HG02642 (cell line): ENCODE measurements around the gene HPS1.

Source experiments
- ATAC-seq: cut with Tn5 transposase; IDR thresholded peaks from one replicate; pipeline ENCODE4 v1.9.1; 2021; ENCODE audit warnings: mild to moderate bottlenecking; ENCODE audit not compliant: unreplicated experiment, poor library complexity

HPS1 gene

DNA sequence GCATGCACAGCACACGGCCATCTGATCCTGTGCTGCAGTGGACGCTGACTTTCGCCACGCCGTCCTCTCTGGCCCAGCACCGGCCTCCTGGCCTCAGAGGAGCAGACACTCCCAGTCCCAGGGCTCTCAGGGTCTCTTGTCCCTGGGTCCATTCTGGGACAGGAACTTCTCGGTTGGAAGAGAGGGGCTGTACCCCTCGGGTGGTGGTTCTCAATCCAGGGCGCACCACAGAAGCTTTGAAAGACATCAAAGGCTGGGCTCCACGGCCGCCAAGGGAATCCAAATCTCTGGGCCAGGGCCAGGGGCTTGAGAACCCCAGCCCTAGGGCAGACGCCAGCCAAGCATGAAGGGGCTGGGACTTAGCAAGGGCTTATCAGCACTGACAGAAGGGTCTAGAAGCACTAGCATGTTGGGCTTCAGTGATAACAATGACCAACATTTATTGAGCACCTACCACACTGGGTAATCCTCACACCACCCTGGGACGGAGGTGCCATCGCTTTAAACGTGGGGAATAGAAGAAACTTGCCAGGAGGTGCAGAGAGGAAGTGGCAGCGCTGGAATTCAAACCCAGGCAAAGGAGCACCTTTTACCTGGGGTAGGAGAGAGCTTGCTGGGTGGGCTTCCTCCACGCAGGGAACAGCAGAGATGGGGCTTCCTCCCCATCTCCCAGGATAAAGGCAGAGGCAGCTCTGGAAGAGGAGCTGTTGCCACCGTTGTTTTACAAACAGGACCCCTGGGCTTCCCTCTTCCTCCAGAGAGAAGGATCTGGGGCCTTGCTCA, 29.9 kb downstream of the HPS1 start:
- ATAC-seq = no peak

DNA sequence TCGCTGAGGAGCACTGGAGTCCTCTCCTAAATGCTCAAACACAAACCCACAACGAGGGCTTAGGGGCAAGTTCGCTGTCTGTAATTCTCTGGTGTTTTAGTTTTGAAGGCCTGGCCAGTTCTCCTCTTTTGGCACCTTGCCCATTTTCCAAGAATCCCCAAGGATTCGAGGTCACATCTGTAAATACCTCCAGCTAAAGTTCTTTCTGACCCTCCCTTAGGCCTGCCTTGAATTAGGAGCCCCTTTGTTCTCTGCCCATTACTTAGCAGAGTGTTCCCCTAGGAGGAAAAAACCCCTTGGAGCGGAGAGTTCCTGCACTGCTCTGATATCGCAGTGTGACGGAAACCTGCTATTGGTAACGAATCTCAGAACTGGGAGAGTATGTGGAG, 31.0 kb downstream of the HPS1 start:
- no peak for ATAC-seq

- peak; percentile 46 for ATAC-seq
Observed at GRCh38 chr10:98414932-98415730, 31.6 kb downstream of the HPS1 start, which contains the start of gene PYROXD2. TSS of gene PYROXD2 (minus strand) at chr10:98415182. CDS start at chr10:98415135, 47 bp downstream.

DNA sequence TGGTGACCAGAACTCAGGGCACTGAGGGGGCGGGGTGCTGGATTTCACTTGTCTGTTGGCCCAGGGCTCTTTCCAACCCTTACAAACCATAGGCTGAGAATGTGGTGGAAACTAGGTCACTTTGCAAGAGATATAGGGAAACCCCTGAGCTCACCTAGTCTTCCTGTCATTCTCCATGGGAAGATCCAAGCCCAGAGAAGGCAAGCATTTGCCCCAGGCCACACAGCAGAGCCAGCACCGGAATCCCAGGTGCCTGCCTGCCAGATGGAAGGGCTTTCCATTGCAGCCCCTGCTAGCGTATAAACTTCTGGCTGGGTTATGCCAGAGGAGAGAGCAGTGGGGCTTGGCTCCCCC, 32.2 kb downstream of the HPS1 start:
- ATAC-seq = no peak

GRCh38 chr10:98411768-98412167, 35.0 kb downstream of the HPS1 start:
- ATAC-seq = no peak

- no peak for ATAC-seq
Observed at GRCh38 chr10:98411166-98411565, 35.6 kb downstream of the HPS1 start.

GRCh38 chr10:98410759-98411158, 36.0 kb downstream of the HPS1 start:
- no peak for ATAC-seq

DNA sequence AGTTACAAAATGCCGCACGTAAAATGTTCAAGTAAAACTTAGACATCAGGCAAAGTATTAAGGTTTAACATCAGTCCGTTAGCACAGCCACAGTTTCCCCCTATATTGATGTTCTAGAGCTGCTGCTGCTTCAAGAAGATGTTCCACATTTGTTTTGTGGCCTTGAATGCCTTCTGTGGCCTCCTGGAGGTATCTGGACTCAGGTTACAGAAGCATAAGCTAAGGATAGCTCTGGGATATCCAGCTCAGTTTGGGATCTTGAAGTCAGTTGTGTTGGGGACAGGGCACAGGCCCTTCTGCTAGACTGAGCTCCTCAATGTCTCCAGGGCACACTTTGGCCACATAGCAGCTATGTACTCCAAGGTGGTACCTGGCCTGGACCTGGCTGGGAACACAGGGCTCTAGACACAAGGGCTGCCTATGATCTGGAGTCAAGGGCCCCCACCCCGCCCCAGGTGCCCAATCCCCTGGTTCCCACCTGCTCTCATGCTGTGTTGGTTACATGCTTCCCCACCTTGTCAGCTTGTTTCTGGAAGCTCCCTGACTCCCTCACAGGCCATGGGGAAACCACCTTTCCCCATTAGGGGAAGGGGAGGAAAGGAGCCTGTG, 36.5 kb downstream of the HPS1 start:
- ATAC-seq = no peak

- no peak for ATAC-seq
Observed at GRCh38 chr10:98408799-98409198, 37.9 kb downstream of the HPS1 start.

DNA sequence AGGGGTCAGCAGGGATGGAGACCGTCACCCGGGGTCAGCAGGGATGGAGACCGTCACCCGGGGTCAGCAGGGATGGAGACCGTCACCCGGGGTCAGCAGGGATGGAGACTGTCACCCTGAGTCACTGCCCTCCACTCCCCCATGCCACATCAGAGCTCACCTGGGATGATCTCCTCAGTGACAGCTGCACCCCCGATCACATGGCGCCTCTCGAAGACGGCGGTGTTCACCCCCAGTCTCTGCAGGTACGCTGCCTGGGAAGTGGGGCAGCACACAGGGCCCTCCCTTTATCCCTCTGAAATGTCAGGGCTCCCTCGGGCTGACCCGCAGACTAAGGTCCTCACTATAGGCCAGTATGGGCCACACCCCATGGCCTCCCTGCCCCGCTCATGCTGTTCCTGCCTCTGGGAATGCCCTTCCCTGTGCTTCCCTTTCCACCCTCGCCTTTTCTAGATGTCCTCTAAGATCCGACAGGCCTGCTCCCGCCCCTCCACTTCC, 38.9 kb downstream of the HPS1 start:
- no peak for ATAC-seq

DNA sequence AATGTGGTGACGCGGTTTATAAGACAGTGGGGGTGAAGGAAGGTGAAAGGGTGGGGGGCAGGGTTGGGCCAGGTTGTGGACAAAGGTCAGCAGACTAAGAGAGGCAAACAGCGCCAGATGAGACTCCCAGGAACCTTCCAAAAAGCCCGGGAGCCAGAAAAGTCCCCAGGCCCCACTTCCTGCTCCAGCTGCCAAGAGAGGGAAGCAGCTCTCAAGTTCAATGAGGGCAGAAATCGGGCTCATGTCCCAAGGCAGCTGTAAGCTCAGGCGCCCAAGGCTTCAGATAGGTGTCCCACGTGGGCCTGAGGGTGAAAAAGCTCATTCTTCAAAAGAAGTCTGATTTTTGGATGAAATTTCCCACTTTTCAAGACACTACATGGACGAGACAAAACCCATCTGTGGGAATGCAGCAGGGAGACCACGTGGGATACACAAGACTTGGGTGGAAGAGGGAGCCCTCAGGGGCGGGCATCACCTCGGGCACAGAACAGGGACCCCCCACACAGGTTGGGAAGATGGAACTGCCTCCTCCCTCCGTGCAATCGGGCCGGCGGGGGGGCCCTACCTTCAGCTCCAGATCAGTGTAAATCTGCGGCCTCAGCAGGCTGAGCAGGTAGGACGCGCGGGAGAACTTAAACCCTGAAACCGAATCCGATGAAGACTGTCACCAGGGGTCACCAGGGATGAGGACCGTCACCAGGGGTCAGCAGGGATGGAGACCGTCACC, 39.6 kb downstream of the HPS1 start:
- ATAC-seq = no peak

DNA sequence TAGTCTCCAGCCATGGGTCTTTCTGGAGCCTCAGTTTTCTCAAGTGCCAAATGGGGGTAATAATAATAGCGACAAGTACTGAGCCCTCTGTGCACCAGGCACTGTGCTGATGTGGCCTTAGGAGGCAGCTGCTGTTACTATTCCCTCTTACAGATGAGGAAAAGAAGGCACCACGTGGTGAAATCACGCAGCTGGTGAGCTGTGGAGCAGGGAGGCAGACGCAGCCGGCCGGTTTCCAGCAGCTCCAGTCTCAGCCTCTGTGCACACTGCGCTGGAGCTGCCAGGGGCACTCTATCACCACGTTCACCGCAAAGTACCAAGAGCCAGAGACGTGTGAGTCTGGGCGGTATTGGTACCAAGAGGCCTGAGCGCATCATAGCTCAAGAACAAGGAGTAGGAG, 41.3 kb downstream of the HPS1 start:
- ATAC-seq = no peak

DNA sequence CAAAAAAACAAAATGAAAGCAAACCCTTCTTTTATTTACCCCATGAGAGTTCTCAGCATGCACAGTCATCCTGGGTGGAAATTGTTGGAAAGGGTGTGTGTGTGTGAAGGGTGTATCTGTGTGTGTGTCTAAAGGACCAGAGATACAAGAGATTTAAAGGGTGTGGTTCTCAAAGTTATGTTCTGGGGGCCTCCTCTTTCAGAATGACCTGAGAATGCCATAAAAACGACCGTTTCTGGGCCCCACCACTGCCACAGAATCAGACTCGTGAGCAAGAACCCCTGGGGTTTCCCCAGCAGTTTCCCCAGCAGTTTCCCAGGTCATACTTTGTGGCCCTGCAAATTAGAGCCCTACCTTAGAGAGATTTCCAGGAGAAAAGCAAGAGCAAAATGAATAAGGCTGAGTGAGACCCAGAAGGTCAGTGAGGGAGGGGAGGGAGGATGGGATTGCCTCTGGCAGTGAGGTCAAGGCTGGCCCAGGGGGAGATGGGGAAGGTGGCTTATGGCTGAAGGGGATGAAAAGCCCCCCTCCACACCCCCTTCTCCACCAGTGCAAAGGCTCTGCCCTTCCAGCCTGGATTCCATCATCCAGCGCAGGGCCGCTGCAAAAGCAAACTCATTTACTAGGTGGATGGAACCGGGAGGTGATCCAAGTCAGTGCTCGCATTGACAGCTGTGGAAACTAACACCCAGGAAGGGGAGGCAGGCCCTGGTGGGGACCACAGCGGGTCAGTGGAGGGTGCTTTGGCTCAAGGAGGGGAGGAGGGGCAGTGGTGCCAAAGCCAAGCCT, 42.0 kb downstream of the HPS1 start:
- peak; percentile 58 for ATAC-seq

DNA sequence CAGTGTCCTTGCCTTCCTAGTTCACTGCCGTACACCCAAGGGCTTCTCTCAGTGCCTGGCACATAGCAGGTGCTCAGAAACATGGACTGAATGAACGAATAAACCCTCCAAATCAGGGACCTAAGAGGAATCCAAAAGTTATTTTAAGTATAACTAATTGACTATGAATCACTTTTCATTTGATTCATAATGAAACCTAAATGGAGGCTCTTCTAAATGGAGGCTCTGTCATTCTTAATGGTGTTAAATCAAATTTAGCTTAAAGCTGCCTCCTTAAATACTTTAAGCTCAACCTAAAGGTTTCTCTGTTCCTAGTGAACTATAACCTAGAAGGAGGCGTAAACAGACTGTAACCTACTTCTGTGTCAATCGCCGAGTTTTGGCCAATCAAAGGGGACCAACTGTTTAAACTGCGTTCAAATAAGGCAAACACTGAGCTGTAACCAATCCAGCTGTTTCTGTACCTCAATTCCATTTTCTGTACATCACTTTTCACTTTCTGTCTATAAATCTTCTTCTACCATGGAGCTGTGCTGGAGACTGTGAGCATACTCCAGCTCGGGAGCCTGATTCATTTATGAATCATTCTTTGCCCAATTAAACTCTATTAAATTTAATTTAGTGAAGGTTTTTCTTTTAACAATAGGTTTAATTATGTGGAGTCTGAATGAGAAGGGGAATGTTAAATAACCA, 42.8 kb downstream of the HPS1 start:
- no peak for ATAC-seq

GRCh38 chr10:98402931-98403718, 43.6 kb downstream of the HPS1 start:
- no peak for ATAC-seq

- no peak for ATAC-seq
Observed at GRCh38 chr10:98402478-98402877, 44.3 kb downstream of the HPS1 start.

- no peak for ATAC-seq
Observed at GRCh38 chr10:98400482-98400881, 46.3 kb downstream of the HPS1 start.

DNA sequence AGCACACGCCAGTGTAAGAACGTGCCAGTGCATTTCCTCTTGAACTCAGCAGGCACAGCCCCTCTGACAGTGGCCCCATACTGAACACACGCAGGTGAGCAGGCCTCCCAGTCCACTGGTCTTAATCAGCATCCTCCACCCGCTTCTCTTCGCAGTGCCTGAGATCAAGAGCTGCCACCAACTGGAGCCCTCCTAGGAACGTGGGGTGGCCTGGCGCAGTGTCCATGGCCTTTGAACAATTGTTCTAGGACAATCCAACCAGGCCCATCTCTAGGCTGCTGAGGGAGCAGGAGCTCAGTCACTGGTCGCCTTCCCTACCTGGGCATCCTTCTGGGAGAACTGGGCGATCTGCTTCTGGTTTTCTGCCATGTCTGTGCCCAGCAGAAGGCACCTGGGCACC, 47.0 kb downstream of the HPS1 start:
- ATAC-seq = no peak
